ENCODE data around the gene EID2. TPM values are rescaled to one million over a fixed set of nuclear protein-coding genes. Genes with fewer than 3 reads are reported as not detected.
A peak's percentile ranks its signal among the peaks of the same experiment; 100 is the strongest.

The EID2 gene
- total RNA-seq, 2 experiments from 2014 or later, result 13.0 to 13.1 TPM

GRCh38 chr19:39554701-39555311 is 14.8 kb upstream of the EID2 start:
- POLR2A ChIA-PET, result no interaction called here
- H3K36me3 Mint-ChIP-seq, result no peaks in the 10 kb centered on the region
- H3K4me1 Mint-ChIP-seq (ENCODE audit: low read depth), result peaks cover 33% of the 10 kb centered on the region

GRCh38 chr19:39553082-39553652 is 13.2 kb upstream of the EID2 start:
- Mint-ChIP-seq H3K27me3 (no peaks in the 10 kb centered on the region), H3K36me3 (no peaks in the 10 kb centered on the region), H3K4me1 (ENCODE audit: low read depth) (peaks cover 19% of the 10 kb centered on the region), H3K27ac (no peak overlapping the region), H3K9me3 (no peaks in the 10 kb centered on the region), H3K4me3 (no peak overlapping the region)
- DNase-seq, result no peak
- CTCF ChIA-PET, result interaction anchor here (0.7 to 4.9 kb wide), 2 partner anchors 74 to 120 kb away, joined by 5 to 137 read pairs; no protein-coding TSS in a partner anchor
- POLR2A ChIA-PET, result no interaction called here
- intact Hi-C loops (cut with micrococcal nuclease), result loop anchor here (5.0 to 10.0 kb wide), 2 partner anchors 214 to 292 kb away; partner anchors contain the start of gene FBL

More at GRCh38 chr19:39554701-39555311, 14.8 kb upstream of the EID2 start:
- Mint-ChIP-seq H3K27me3 (no peaks in the 10 kb centered on the region), H3K9me3 (no peaks in the 10 kb centered on the region), H3K4me3 (no peak overlapping the region), H3K27ac (no peak overlapping the region)
- DNase-seq, result no peak
- CTCF ChIA-PET, result interaction anchor here (0.6 to 4.9 kb wide), 3 partner anchors 30 to 118 kb away, joined by 3 to 137 read pairs (median 3); no protein-coding TSS in a partner anchor
- intact Hi-C loops (cut with micrococcal nuclease), result loop anchor here (5.0 to 10.0 kb wide), 2 partner anchors 212 to 290 kb away; partner anchors contain the start of gene FBL

- H3K9me3 Mint-ChIP-seq, result no peaks in the 10 kb centered on the region
- peaks cover 21% of the 10 kb centered on the region for H3K4me1 Mint-ChIP-seq (ENCODE audit: low read depth)
- H3K4me3 Mint-ChIP-seq, result no peak overlapping the region
- H3K36me3 Mint-ChIP-seq, result no peaks in the 10 kb centered on the region
- H3K27ac Mint-ChIP-seq, result no peak overlapping the region
- H3K27me3 Mint-ChIP-seq, result no peaks in the 10 kb centered on the region
- DNase-seq, result no peak
- ChIA-PET CTCF (interaction anchor here (1.8 to 4.9 kb wide), 3 partner anchors 14 to 123 kb away, joined by 7 to 137 read pairs (median 18); no protein-coding TSS in a partner anchor), POLR2A (no interaction called here)
- intact Hi-C loops (cut with micrococcal nuclease), result loop anchor here (2.0 to 10.0 kb wide), 3 partner anchors 77 to 295 kb away; partner anchors contain the start of gene FBL
Observed at GRCh38 chr19:39550197-39550596, 10.2 kb upstream of the EID2 start.

- peak; percentile 34 for DNase-seq
- Mint-ChIP-seq H3K27ac (no peak overlapping the region), H3K9me3 (no peaks in the 10 kb centered on the region), H3K4me1 (ENCODE audit: low read depth) (peaks cover 41% of the 10 kb centered on the region), H3K4me3 (no peak overlapping the region), H3K36me3 (no peaks in the 10 kb centered on the region), H3K27me3 (no peaks in the 10 kb centered on the region)
- ChIA-PET POLR2A (interaction anchor here (1.0 to 1.6 kb wide), 2 partner anchors 101 to 111 kb away, joined by 3 read pairs; partner anchors contain the start of genes RPS16 and SUPT5H), CTCF (interaction anchor here (1.2 to 2.8 kb wide), 3 partner anchors 126 to 149 kb away, joined by 3 to 20 read pairs (median 4); no protein-coding TSS in a partner anchor)
- intact Hi-C loops (cut with micrococcal nuclease), result no loop called here
Observed at GRCh38 chr19:39546599-39546998, 6.6 kb upstream of the EID2 start.

GRCh38 chr19:39544911-39545310 is 5.0 kb upstream of the EID2 start:
- peaks cover 2% of the 10 kb centered on the region for H3K27me3 Mint-ChIP-seq

GRCh38 chr19:39544226-39544903 is 4.4 kb upstream of the EID2 start:
- no peaks in the 10 kb centered on the region for H3K9me3 Mint-ChIP-seq
- peak; percentile 40 for DNase-seq
- H3K27ac Mint-ChIP-seq, result peak overlapping the region; percentile 15
- intact Hi-C loops (cut with micrococcal nuclease), result loop anchor here (5.0 kb wide), 2 partner anchors 133 to 417 kb away; partner anchors contain the start of gene PAK4
- H3K36me3 Mint-ChIP-seq, result peaks cover 3% of the 10 kb centered on the region
- peaks cover 48% of the 10 kb centered on the region for H3K4me1 Mint-ChIP-seq (ENCODE audit: low read depth)
- H3K27me3 Mint-ChIP-seq, result peaks cover 2% of the 10 kb centered on the region
- ChIA-PET POLR2A (interaction anchor here (0.6 to 0.7 kb wide), 4 partner anchors 12 to 426 kb away, joined by 3 to 4 read pairs (median 4); partner anchors contain the start of gene EID2B), CTCF (interaction anchor here (1.9 to 2.7 kb wide), 2 partner anchors 11 to 104 kb away, joined by 4 to 8 read pairs; partner anchors contain the start of gene EID2B)
- no peak overlapping the region for H3K4me3 Mint-ChIP-seq

More at GRCh38 chr19:39544911-39545310, 5.0 kb upstream of the EID2 start:
- peaks cover 2% of the 10 kb centered on the region for H3K36me3 Mint-ChIP-seq
- CTCF ChIA-PET, result interaction anchor here (1.9 to 2.7 kb wide), 2 partner anchors 12 to 104 kb away, joined by 4 to 8 read pairs; partner anchors contain the start of gene EID2B
- POLR2A ChIA-PET, result interaction anchor here (0.6 kb wide), 2 partner anchors 128 to 426 kb away, joined by 3 read pairs; no protein-coding TSS in a partner anchor
- no peaks in the 10 kb centered on the region for H3K9me3 Mint-ChIP-seq
- intact Hi-C loops (cut with micrococcal nuclease), result loop anchor here (5.0 kb wide), 2 partner anchors 132 to 418 kb away; partner anchors contain the start of gene PAK4
- H3K4me1 Mint-ChIP-seq (ENCODE audit: low read depth), result peaks cover 48% of the 10 kb centered on the region
- no peak overlapping the region for H3K4me3 Mint-ChIP-seq
- H3K27ac Mint-ChIP-seq, result peak overlapping the region; percentile 15
- DNase-seq, result no peak

- no peaks in the 10 kb centered on the region for H3K9me3 Mint-ChIP-seq
- no peak overlapping the region for H3K4me3 Mint-ChIP-seq
- peaks cover 54% of the 10 kb centered on the region for H3K4me1 Mint-ChIP-seq (ENCODE audit: low read depth)
- CTCF ChIA-PET, result interaction anchor here (1.0 to 2.7 kb wide), 3 partner anchors 10 to 132 kb away, joined by 3 to 8 read pairs (median 4); partner anchors contain the start of gene EID2B
- H3K27me3 Mint-ChIP-seq, result peaks cover 2% of the 10 kb centered on the region
- no peak for DNase-seq
- H3K27ac Mint-ChIP-seq, result peak overlapping the region; percentile 15
- peaks cover 7% of the 10 kb centered on the region for H3K36me3 Mint-ChIP-seq
- intact Hi-C loops (cut with micrococcal nuclease), result loop anchor here (5.0 kb wide), 2 partner anchors 134 to 416 kb away; partner anchors contain the start of gene PAK4
- POLR2A ChIA-PET, result no interaction called here
Observed at GRCh38 chr19:39543477-39543857, 3.5 kb upstream of the EID2 start.

- Mint-ChIP-seq H3K4me3 (no peak overlapping the region), H3K9me3 (no peaks in the 10 kb centered on the region), H3K27me3 (peaks cover 2% of the 10 kb centered on the region), H3K27ac (no peak overlapping the region), H3K36me3 (peaks cover 10% of the 10 kb centered on the region), H3K4me1 (ENCODE audit: low read depth) (peaks cover 63% of the 10 kb centered on the region)
- no peak for DNase-seq
- ChIA-PET CTCF (interaction anchor here (0.5 to 2.3 kb wide), 8 partner anchors 8 to 428 kb away, joined by 3 to 12 read pairs (median 3); partner anchors contain the start of gene EID2B), POLR2A (interaction anchor here (1.2 to 1.9 kb wide), 2 partner anchors 10 to 106 kb away, joined by 3 to 6 read pairs; partner anchors contain the start of genes EID2B and RPS16)
- intact Hi-C loops (cut with micrococcal nuclease), result loop anchor here (5.0 kb wide), 2 partner anchors 135 to 415 kb away; partner anchors contain the start of gene PAK4
Observed at GRCh38 chr19:39542206-39542605, 2.2 kb upstream of the EID2 start.

GRCh38 chr19:39540333-39540673 is 342 bp upstream of the EID2 start:
- H3K4me1 Mint-ChIP-seq (ENCODE audit: low read depth), result peaks cover 54% of the 10 kb centered on the region
- peak overlapping the region; percentile 94 for H3K4me3 Mint-ChIP-seq
- H3K27me3 Mint-ChIP-seq, result peaks cover 2% of the 10 kb centered on the region
- H3K27ac Mint-ChIP-seq, result peak overlapping the region; percentile 96
- peaks cover 10% of the 10 kb centered on the region for H3K36me3 Mint-ChIP-seq
- H3K9me3 Mint-ChIP-seq, result no peaks in the 10 kb centered on the region
- CTCF ChIA-PET, result interaction anchor here (0.9 to 2.3 kb wide), 6 partner anchors 37 to 132 kb away, joined by 3 to 13 read pairs (median 8); no protein-coding TSS in a partner anchor
- POLR2A ChIA-PET, result interaction anchor here (1.9 kb wide), 1 partner anchor 105 kb away, joined by 6 read pairs; the partner anchor contains the start of gene RPS16
- intact Hi-C loops (cut with micrococcal nuclease), result loop anchor here (1.0 to 5.0 kb wide), 5 partner anchors 8 to 413 kb away; partner anchors contain the start of genes EID2B and PAK4
- DNase-seq, result no peak

- CTCF ChIA-PET, result interaction anchor here (0.8 to 1.2 kb wide), 3 partner anchors 41 to 137 kb away, joined by 3 to 4 read pairs (median 3); no protein-coding TSS in a partner anchor
- Mint-ChIP-seq H3K27me3 (peaks cover 2% of the 10 kb centered on the region), H3K27ac (peak overlapping the region; percentile 87), H3K9me3 (no peaks in the 10 kb centered on the region), H3K36me3 (peaks cover 10% of the 10 kb centered on the region), H3K4me1 (ENCODE audit: low read depth) (peaks cover 45% of the 10 kb centered on the region), H3K4me3 (peak overlapping the region; percentile 93)
- POLR2A ChIA-PET, result interaction anchor here (0.7 to 1.4 kb wide), 6 partner anchors 31 to 148 kb away, joined by 3 to 15 read pairs (median 4); partner anchors contain the start of genes DLL3, MED29, PAF1 and RPS16
- intact Hi-C loops (cut with micrococcal nuclease), result no loop called here
- no peak for DNase-seq
Observed at GRCh38 chr19:39539165-39539517, 820 bp downstream of the EID2 start.

- Mint-ChIP-seq H3K36me3 (peaks cover 3% of the 10 kb centered on the region), H3K27ac (no peak overlapping the region), H3K4me3 (no peak overlapping the region), H3K4me1 (ENCODE audit: low read depth) (peaks cover 28% of the 10 kb centered on the region), H3K9me3 (no peaks in the 10 kb centered on the region), H3K27me3 (no peaks in the 10 kb centered on the region)
- DNase-seq, result no peak
- CTCF ChIA-PET, result interaction anchor here (0.7 to 6.2 kb wide), 17 partner anchors 8 to 139 kb away, joined by 3 to 59 read pairs (median 5); partner anchors contain the start of genes DLL3, RPS16 and SUPT5H
- POLR2A ChIA-PET, result interaction anchor here (1.0 to 1.5 kb wide), 4 partner anchors 50 to 98 kb away, joined by 3 to 6 read pairs (median 3); partner anchors contain the start of gene RPS16
- intact Hi-C loops (cut with micrococcal nuclease), result loop anchor here (2.0 to 5.0 kb wide), 4 partner anchors 35 to 191 kb away; partner anchors contain the start of genes DLL3, SAMD4B and TIMM50
Observed at GRCh38 chr19:39533791-39534190, 6.2 kb downstream of the EID2 start.
